Adrenal gland (tissue), 5 donors: ENCODE results near the gene NT5M.

ENCODE experiments used
- CTCF ChIP-seq, 6 experiments: fragments of 450-650 bp in 4 of 6; fragments of 200-600 bp in 2 of 6; sonication (generic) in 1 of 6; IDR thresholded peaks; 1 replicate in 5 of 6; 2 replicates in 1 of 6; pipeline versions ENCODE4 v1.5.1 to v1.8.0; 2016 to 2021; ENCODE audit warnings: antibody characterized with exemption in 6 of 6, mild to moderate bottlenecking in 2 of 6, moderate library complexity in 1 of 6
- POLR2A ChIP-seq, 2 donors: fragments of 450-650 bp; IDR thresholded peaks; one replicate each; pipeline ENCODE4 v1.6.1; 2017; ENCODE audit warnings: antibody characterized with exemption in 2 of 2, mild to moderate bottlenecking in 2 of 2, moderate library complexity in 1 of 2
- donor health status: DM: no; HTN: no; CAD: no.

GRCh38 chr17:17347234-17347955 is 44.2 kb downstream of the NT5M start:
- TF ChIP-seq POLR2A (IDR thresholded peaks at IDR 0.05) (no peak), CTCF (IDR thresholded peaks at IDR 0.05) (no peak)
